ENCODE measurements around the gene PCSK6. TPM values are rescaled to one million over a fixed set of nuclear protein-coding genes. Genes with fewer than 3 reads are reported as not detected.

PCSK6 gene
- polyA plus RNA-seq, 3 donors: 0.05 to 0.10 TPM; not detected in 1

DNA sequence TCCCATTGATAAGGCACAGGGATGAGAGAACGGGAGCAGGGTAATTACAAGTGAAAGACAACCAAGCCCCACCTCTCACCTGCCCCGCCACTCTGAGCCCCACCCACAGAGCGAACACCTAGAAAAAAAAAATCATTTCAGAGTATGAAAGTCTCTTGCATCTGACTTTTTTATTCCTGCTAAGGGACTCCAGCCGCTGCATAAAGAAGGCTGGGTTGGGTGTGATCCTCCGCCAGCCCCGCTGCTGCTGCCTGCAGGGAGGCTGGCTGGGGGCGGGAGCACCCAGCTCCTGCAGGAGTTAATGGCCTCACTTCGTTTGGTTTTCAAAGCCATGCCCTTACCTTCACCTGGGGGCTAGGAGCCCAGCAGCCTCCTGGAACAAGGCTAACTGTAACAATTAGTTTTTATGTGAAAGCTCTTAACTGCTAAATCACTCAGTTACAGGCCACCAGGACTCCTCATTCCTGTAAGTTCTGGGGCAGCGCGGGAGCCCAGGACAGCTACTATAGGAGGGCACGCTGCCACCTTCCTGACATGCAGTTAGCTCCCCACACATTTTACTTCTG is 116.5 kb downstream of the PCSK6 start:
- 35% methylated on average over 5 of the region's 11 CpGs for WGBS (ENCODE audit: insufficient coverage)
- intact Hi-C loops (cut with micrococcal nuclease): no loop called here
- H3K4me3 ChIP-seq (replicated peaks in 1 of 3; ENCODE audit: low read depth in 2 of 3, low read length in 3 of 3): no peak overlapping the region
- Mint-ChIP-seq H3K9me3 (no peaks in the 10 kb centered on the region), H3K4me1 (peaks cover 8% of the 10 kb centered on the region), H3K36me3 (no peaks in the 10 kb centered on the region), H3K27me3 (ENCODE audit: low read depth in 3 of 3) (peaks cover 10 to 17% (median 16%) of the 10 kb centered on the region in 3 donors), H3K4me3 (no peak overlapping the region), H3K27ac (peak overlapping the region in 1 of 7 donors; percentile 77)
- no peaks in the 10 kb centered on the region for H3K4me1 ChIP-seq (ENCODE audit: control insufficient read depth in 1 of 2, insufficient read depth in 2 of 2, low read length in 2 of 2)
- H4K20me1 ChIP-seq (ENCODE audit: insufficient read depth, low read length): no peaks in the 10 kb centered on the region
- H3K27ac ChIP-seq (ENCODE audit: low read depth in 1 of 2, low read length in 2 of 2): no peak overlapping the region
- no peaks in the 10 kb centered on the region for H3K36me3 ChIP-seq (replicated peaks in 1 of 2; ENCODE audit: control insufficient read depth in 1 of 2, insufficient read depth in 2 of 2, low read length in 2 of 2)
- no peaks in the 10 kb centered on the region for H3K27me3 ChIP-seq (ENCODE audit: control insufficient read depth in 2 of 2, insufficient read depth in 2 of 2, low read length in 2 of 2)
- no peaks in the 10 kb centered on the region for H3K79me2 ChIP-seq (ENCODE audit: insufficient read depth, low read length)
- no peak overlapping the region for H3K9ac ChIP-seq (ENCODE audit: insufficient read depth, low read length, poor library complexity, severe bottlenecking)
- no peak for DNase-seq
- H3K4me2 ChIP-seq (replicated peaks; ENCODE audit: extremely low read depth, low read length, poor library complexity, severe bottlenecking): no peak overlapping the region
- H2AFZ ChIP-seq (ENCODE audit: insufficient read depth, low read depth, low read length, poor library complexity, severe bottlenecking): no peak overlapping the region
- TF ChIP-seq, protein P1, sequence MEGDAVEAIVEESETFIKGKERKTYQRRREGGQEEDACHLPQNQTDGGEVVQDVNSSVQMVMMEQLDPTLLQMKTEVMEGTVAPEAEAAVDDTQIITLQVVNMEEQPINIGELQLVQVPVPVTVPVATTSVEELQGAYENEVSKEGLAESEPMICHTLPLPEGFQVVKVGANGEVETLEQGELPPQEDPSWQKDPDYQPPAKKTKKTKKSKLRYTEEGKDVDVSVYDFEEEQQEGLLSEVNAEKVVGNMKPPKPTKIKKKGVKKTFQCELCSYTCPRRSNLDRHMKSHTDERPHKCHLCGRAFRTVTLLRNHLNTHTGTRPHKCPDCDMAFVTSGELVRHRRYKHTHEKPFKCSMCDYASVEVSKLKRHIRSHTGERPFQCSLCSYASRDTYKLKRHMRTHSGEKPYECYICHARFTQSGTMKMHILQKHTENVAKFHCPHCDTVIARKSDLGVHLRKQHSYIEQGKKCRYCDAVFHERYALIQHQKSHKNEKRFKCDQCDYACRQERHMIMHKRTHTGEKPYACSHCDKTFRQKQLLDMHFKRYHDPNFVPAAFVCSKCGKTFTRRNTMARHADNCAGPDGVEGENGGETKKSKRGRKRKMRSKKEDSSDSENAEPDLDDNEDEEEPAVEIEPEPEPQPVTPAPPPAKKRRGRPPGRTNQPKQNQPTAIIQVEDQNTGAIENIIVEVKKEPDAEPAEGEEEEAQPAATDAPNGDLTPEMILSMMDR (IDR thresholded peaks at IDR 0.05): no peak
- no peaks in the 10 kb centered on the region for H3K9me3 ChIP-seq (replicated peaks in 1 of 2; ENCODE audit: control insufficient read depth in 1 of 2, insufficient read depth in 1 of 2, low read length in 2 of 2)

DNA sequence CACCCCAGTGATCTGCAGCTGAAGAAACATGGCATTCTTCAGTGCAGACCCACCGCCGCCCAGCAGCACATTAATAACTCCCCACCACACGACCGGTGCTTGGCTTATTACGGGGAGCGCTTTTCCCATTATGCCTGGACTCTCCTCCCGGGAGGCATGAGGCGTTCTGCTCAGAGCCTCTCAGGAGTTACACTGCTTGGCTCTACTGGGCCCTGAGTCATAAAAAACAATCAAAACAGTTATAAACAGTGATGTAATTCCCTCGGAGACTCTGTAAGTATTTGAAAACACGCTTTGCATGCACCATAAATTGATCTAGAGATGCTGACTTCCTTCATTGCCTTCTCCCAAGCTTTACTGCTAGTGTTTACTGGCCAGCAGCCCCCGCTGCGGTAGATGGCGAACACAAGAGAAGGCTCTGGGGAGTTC is 117.3 kb downstream of the PCSK6 start:
- 93% methylated on average over 10 of the region's 13 CpGs for WGBS (ENCODE audit: insufficient coverage)
- no peak overlapping the region for H3K9ac ChIP-seq (ENCODE audit: insufficient read depth, low read length, poor library complexity, severe bottlenecking)
- TF ChIP-seq, protein P1 (IDR thresholded peaks at IDR 0.05): no peak
- Mint-ChIP-seq H3K36me3 (no peaks in the 10 kb centered on the region), H3K4me3 (no peak overlapping the region), H3K27ac (no peak overlapping the region), H3K4me1 (peaks cover 8% of the 10 kb centered on the region), H3K27me3 (ENCODE audit: low read depth in 3 of 3) (peaks cover 10 to 17% (median 16%) of the 10 kb centered on the region in 3 donors), H3K9me3 (no peaks in the 10 kb centered on the region)
- no peak overlapping the region for H3K27ac ChIP-seq (ENCODE audit: low read depth in 1 of 2, low read length in 2 of 2)
- no peak for DNase-seq
- H4K20me1 ChIP-seq (ENCODE audit: insufficient read depth, low read length): no peaks in the 10 kb centered on the region
- H3K79me2 ChIP-seq (ENCODE audit: insufficient read depth, low read length): no peaks in the 10 kb centered on the region
- no peak overlapping the region for H2AFZ ChIP-seq (ENCODE audit: insufficient read depth, low read depth, low read length, poor library complexity, severe bottlenecking)
- H3K9me3 ChIP-seq (replicated peaks in 1 of 2; ENCODE audit: control insufficient read depth in 1 of 2, insufficient read depth in 1 of 2, low read length in 2 of 2): no peaks in the 10 kb centered on the region
- intact Hi-C loops (cut with micrococcal nuclease): no loop called here
- H3K27me3 ChIP-seq (ENCODE audit: control insufficient read depth in 2 of 2, insufficient read depth in 2 of 2, low read length in 2 of 2): no peaks in the 10 kb centered on the region
- H3K4me1 ChIP-seq (ENCODE audit: control insufficient read depth in 1 of 2, insufficient read depth in 2 of 2, low read length in 2 of 2): no peaks in the 10 kb centered on the region
- H3K4me3 ChIP-seq (replicated peaks in 1 of 3; ENCODE audit: low read depth in 2 of 3, low read length in 3 of 3): no peak overlapping the region
- no peak overlapping the region for H3K4me2 ChIP-seq (replicated peaks; ENCODE audit: extremely low read depth, low read length, poor library complexity, severe bottlenecking)
- no peaks in the 10 kb centered on the region for H3K36me3 ChIP-seq (replicated peaks in 1 of 2; ENCODE audit: control insufficient read depth in 1 of 2, insufficient read depth in 2 of 2, low read length in 2 of 2)

Data from CD14-positive monocyte (primary cell).